Epithelial cell of proximal tubule (primary cell): Measurements from ENCODE around the gene GPX5. TPM values are rescaled to one million over a fixed set of nuclear protein-coding genes. Genes with fewer than 3 reads are reported as not detected.

ENCODE experiments used
- DNase-seq: peaks from one replicate; pipeline ENCODE4 v3.0.0-alpha.2; 2011; ENCODE audit warnings: low read depth
- H3K4me3 ChIP-seq: 2 replicates; pipeline ENCODE4 v1.5.1; 2011; ENCODE audit warnings: low read depth, mild to moderate bottlenecking, low read length
- CTCF ChIP-seq: conservative IDR thresholded peaks from 2 replicates; pipeline ENCODE4 v1.5.1; 2012; ENCODE audit warnings: low read depth, mild to moderate bottlenecking, low read length
- total RNA-seq: library from RNA; depleted of rRNA; stranded (reverse); fragments of >200 nt; gene quantifications from 2 replicates; pipeline ENCODE4 v1.2.3, GENCODE V29; 2015

The GPX5 gene
- total RNA-seq, 1 donor from 2014 or later, result not detected

GRCh38 chr6:28488916-28489365 is 36.7 kb upstream of the GPX5 start:
- no peak for DNase-seq
- no peak for TF ChIP-seq CTCF
- H3K4me3 ChIP-seq, result peak overlapping the region; percentile 70

- DNase-seq, result no peak
- H3K4me3 ChIP-seq, result peak overlapping the region; percentile 70
- no peak for TF ChIP-seq CTCF
Measured at GRCh38 chr6:28489366-28490204, 36.1 kb upstream of the GPX5 start.

- H3K4me3 ChIP-seq, result peak overlapping the region; percentile 70
- DNase-seq, result no peak
- TF ChIP-seq CTCF, result no peak
Measured at GRCh38 chr6:28490205-28490890, 35.3 kb upstream of the GPX5 start.

- DNase-seq, result no peak
- no peak for TF ChIP-seq CTCF
- H3K4me3 ChIP-seq, result no peak overlapping the region
Measured at GRCh38 chr6:28491984-28492317, 33.7 kb upstream of the GPX5 start.

- TF ChIP-seq CTCF, result peak; percentile 51
- no peak for DNase-seq
Measured at GRCh38 chr6:28496099-28496779, 29.4 kb upstream of the GPX5 start.

GRCh38 chr6:28497306-28497705 is 28.4 kb upstream of the GPX5 start:
- H3K4me3 ChIP-seq, result no peak overlapping the region
- no peak for DNase-seq
- TF ChIP-seq CTCF, result no peak

More at GRCh38 chr6:28496099-28496779, 29.4 kb upstream of the GPX5 start:
- H3K4me3 ChIP-seq, result no peak overlapping the region
